GM18907 (cell line): ENCODE results near the gene MRPL27.
A peak's percentile ranks its signal among the peaks of the same experiment; 100 is the strongest.
"Not testable (repeated sequence)": the region's sequence is repeated elsewhere in the genome, so short reads cannot be mapped to it uniquely, and the experiment has no call there.

ENCODE experiments used
- ATAC-seq: cut with Tn5 transposase; IDR thresholded peaks from one replicate; pipeline ENCODE4 v1.9.1; 2021; ENCODE audit warnings: mild to moderate bottlenecking, moderate library complexity; ENCODE audit not compliant: unreplicated experiment

Gene MRPL27

DNA sequence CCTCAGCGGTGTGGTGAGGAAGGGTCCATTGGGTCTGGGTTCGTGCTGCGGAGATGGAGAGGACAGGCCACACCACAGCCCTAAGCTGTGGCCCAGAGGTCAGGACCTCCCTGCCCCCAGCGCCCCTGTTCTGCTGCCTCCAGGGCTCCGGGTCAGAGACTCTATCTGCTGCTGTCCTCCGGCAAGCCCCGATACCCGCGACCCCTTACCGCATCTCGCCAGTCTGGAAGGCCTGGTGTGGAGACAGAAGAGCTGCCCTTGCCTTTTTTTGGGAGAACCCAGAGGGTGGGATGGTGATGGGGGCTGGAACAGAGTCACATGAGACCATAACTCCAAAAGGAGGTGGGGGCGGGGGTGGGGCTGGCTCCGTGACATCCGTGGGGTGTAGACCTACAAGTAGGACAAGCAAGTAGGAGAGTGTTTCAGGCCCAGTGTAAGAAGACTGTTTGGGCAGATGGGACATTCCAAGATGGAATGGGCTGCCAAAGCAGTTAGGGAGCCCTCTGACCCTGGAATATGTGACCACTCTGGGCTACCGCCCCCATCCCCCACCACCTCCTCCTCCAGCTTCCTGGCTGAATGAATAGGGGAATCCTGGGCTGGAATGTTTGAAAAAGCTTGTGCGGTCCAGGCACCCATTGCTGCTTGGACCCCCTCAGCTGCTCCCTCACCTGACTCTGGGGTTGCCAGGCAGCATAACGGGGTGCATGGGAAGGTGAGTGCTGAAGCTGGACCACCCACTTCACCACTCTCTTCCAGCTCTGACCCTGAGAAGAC is 25.7 kb downstream of the MRPL27 start:
- no peak for ATAC-seq

DNA sequence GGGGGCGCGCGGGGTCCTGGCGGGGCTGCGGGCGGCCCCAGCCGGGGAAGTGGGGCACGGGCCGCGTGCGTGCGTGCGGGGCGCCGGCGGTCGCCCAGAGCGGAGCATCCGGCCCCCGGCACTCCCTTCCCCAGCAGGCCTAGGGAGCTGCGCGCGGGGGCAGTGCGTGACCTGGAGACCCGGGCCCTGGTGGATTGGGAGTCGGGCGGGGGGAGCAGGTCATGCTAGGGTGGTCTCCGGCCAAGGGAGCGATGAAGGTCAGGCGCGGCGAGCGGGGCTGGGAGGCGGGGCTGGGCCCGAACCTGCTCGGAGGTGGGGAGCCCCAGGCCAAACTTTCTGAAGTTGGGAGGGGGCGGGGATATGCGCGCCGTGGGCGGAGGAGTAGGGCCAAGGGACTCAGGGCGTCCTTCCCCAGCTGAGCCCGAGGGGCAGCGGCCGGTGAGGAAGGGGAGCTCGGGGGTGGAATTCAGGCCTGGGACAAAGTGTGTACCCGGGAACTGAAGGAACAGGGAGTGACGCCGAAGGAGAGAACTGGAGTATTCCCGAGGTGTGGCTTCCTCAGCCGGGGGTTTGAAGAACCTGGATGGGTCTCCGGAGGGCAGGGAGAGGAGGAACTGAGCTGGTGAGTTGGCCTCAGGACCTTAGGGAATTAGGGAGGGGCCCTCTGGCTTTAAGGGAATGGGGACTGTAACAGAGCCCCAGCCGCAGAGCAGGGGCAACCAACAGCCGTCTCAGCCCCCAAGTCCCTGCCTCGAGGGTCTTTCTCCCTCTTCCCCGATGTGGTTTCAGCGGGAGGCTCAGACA is 26.5 kb downstream of the MRPL27 start:
- ATAC-seq, result peak; percentile 61

DNA sequence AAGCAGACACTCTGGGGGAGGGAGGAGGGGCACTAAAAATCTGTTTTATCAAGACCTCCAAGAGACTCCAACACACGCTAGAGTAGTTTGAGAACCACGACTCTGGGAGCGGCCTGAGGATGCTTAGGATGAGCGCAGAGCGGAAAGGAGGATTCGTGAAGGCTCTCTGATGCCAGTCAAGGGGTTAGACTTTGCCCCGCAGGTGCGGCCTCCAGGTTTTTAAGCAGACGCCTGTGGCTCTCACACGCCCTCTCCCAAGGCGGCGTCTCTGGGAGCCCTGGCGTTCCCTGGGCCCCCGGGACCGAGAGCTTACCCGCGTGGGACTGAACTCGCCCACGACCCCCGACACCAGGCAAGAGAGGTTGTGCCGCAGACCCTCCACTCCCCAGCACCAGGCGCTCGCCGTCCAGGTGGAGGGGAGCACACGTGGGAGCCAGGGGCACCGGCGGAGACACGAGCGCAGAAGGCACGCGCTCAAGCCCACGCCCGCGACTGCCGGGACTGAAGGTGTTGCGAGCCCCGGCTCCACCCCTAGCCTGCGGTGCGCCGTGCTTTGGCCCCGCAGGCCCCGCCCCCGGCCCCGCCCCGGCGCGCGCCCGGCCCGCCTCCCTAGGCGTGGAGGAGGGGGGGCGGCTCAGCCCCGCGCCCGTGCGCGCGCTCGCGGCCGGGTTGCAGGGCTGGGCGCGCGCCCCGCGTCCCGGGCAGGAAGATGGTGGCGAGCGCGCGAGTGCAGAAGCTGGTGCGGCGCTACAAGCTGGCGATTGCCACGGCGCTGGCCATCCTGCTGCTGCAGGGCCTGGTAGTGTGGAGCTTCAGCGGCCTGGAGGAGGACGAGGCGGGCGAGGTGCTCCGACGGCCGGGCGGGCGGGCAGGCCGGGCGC is 27.3 kb downstream of the MRPL27 start, which contains the start of gene XYLT2:
Gene XYLT2, plus strand, starts transcription at position 695 of the 881 bp plus-strand sequence. Its CDS starts 15 bp downstream, at position 710.
- ATAC-seq, result peak; percentile 73

DNA sequence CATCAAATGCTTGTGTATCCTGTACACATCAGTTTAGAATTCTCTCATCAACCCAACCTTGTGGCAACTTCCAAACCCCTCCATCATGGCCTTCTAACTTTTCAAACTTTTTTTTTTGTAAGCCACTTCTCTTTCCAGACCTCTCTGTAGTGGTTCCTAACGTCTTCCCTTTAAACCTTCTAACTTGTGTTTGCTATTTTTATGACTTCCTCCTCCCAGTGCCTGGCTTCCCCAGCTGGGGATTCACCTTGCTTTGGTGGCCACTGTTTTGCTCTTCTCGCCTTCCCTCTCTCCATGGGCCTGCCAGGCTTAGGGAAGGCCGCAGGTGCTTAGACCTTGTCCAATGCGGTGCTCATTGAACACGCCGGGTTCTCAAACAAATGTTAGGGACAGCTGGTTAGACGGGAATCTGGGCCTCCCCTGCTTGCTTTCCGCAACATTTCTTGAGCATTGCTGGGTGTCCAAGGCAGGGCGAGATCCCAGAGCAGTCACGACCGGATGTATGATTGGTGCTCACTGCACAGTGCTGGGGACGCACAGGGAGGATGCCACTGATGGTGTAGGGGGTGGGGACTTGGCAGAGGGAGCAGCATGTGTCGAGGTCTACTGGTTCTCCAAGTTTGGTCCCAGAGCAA is 28.1 kb downstream of the MRPL27 start:
- no peak for ATAC-seq

DNA sequence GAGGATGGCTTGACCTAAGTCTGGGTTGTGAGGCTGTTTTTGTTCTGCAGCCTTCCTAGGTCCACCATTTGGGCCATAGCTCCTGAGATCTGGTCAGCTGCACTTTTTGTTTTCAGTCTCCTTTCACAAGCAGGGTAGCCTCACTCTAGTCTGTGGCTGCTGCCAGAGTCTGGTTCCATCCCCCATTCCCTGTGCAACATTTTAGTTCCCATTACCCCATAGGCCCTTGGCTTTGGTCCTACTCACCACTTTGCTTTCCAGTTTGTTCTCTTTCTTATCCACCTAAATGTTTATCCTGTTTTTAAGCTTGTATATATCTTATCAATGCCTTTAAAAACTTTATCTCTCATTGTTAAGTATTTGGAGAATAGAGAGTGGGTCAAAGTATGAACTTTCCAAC is 33.6 kb downstream of the MRPL27 start:
- ATAC-seq, result no peak

DNA sequence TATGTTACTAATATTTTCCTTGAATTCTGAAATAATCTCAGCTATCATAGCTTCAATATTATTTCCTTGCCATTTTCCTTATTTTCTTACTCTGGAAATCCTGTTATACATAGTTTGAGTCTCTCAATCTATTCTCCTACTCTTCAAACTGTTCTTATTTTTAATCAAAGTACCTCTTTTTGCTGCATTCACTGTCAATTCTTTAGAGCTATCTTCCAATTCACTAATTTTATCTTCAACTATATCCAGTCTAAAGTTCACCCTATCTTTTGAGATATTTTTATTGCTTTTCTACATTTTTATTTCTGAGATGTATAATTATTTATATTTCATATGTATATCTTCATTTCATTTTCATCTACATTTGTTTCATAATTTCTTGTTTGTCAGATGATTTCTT is 34.3 kb downstream of the MRPL27 start:
- ATAC-seq, result no peak

DNA sequence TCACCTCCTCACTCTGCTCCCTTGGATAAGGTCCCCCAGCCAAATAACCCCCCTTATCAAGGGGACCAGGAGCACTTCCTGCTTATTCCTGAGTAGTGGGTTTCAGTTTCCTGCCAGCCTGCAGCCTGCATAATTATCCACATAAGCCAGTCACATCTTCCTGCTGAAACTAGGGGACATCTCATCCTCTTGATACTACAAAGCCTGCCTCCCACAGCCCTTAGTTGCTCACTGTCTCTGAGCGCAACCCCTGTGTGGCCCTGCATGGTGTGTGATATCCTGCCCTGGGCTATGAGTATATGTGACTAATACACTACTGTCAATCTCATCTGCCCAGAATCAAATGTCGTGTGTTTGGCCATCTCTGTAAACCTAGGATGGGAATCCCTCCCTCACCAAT is 35.0 kb downstream of the MRPL27 start:
- ATAC-seq, result no peak

DNA sequence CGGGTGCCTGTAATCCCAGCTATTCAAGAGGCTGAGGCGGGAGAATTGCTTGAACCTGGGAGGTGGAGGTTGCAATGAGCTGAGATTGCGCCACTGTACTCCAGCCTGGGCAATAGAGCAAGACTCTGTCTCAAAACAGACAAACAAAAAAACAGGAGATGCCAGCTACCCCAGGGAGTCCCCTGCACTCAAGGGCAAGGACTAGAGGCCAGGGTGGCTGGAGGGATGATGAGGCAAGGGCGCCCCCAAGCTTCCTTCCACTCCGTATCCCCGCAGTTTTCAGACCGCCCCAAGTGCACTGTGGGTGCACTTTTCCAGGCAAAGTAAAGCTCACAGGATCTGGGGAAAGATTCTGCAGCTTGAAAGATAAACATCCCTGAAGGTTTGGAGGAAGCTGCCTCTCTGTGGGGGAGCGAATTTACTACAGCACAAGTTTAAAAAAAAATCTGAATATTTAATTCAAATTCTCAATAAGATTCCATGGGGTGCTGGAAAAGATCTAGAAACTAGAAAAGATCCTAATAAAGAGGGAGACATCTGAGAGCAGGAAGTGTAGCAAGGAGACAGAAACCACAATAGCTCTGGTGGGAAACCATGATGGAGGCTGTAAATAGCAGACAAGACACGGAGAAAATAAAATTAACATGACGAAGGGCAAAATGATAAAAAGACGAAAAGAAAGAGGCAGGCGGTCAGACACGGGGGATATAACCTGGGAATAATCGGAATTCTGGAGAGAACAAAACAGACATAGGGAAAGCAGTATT is 39.5 kb downstream of the MRPL27 start:
- not testable (repeated sequence) for ATAC-seq

DNA sequence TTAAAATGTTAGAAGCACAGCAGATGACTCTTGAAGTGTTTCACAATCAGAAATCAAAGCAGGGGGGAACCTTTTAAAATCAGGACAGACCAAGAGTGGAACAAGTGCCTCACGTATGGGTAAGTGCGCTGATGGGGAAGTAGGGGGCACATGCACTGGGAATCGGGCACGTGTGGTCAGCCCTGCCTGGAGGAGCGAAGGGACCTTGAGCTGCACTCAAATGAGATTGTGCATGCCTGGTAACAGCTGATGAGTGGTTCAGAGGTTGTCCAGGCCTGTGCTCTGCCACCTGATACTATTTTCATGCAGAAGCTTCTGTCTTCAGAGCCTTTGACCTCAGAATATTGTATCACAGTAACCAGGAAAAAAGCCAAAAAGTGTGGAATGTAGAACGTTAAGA is 40.8 kb downstream of the MRPL27 start:
- ATAC-seq, result no peak

DNA sequence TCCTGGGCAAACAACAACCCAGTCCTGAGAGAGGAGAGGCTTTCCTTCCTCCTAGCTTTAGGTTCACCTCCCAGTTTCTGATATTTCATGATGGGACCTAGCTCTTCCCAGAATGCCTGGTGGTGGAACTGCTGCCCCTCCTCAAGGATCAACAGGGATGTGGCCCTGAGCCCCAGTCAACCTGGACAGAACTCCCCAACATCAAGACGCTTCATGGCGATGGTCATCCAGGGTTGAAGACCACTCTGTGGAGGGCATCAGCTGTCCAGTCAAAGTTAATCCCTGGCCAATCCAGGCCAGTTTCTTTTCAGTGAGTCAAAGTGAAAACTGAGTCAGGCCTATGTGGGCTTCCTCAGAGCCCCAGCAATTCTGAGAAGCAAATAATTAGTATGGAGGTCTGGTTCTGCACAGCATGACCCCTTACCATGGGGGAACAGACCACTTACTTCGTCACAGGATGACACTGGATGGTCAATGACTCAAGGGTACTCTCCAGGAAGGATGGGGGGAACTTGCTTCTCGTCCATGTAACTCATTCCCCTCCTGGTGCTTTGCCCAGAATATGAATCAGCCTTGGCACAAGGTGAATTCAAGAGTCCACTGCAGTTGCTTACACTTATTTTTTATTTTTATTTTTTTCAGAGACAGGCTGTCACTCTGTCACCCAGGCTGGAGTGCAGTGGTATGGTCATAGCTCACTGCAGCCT is 41.7 kb downstream of the MRPL27 start:
- no peak for ATAC-seq

DNA sequence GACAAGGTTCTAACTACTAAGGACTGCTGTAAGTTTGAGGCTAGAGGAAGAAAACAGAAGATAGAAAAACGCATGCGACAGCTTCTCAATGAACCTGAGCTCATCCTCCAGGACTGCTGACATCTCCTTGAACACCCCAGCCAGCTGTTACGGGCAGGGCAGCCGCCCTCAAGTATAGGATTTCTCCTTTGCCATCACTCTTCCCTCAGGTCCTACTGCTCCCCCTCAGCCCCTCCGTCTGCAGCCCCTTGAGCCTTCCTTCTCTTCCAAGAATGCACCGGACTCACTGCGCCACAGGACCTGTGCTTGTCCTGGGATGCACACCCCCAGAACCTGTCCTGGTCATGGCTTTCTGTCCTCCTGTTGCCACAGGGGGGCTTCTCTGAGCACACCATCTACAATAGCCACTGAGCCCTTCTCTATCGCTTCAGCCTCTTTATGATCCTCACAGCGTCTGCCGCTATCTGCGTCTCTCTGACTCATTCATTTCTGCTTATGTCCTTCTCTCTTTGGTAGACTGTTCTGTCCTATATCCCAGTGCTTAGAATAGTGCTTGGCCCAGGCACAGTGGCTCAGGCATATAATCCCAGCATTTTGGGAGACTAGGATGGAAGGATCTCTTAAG is 42.7 kb downstream of the MRPL27 start:
- no peak for ATAC-seq

DNA sequence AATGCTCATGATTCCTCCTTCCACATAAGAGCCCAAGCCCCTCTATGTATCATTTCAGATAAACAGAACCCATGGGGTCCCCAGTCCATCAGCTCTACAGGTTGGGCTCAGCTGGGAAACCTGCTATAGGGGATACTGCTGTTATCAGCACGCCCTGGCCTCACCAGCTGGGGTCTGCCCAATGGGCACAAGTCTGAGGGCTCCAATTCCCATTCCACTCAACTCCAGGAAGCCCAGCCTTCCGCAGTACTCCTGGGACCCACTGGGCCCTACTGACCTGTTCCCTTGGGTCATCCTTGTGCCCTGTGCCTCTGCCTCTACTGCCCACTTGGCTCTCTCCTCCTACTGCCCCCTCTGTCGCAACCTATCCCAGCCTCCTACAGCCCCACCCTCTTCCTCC is 43.3 kb downstream of the MRPL27 start:
- no peak for ATAC-seq

DNA sequence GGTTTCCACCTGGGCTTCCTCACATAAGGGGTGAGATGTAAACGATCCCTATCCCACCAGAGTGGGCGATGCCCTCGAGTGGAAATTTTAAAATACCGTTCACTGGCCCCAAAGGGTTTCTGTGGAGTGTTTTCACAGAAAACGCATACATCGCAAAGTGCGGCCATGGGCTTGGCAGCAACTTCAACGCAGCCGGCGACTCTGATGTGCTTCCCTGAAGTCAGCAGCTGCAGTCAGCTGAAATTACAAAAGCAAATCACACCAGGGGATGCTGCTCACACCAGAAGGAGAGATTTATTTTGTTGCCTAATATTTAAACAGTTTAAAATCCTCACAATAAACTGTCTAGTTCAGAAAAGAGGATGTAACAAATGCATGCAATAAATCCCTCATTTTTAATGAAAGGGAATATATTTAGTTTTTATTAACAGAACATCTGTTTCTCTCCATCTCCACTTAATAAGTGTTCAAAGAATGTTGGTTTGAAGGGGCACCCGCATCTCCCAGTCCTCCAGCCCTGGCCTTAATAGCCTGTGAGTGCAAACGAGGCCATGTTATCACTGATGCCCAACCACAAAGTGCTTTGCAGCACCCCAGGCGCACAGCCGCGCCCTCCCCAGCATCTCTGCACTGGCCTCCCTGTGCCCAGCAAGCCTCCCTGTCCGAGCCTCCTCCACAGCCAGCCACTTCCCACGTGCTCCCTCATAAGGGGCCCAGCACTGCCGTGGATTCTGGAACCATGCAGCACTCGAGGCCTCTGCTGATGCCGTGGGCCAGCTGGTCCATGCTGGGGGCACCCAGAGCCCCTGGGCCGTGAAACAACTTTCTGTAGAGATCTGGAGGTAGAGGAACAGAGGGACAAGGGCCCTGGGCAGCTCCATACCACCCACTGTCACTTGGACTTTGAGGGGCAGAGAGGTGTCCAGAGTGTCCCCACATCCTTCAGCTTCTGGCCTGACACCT is 44.3 kb downstream of the MRPL27 start:
- no peak for ATAC-seq

DNA sequence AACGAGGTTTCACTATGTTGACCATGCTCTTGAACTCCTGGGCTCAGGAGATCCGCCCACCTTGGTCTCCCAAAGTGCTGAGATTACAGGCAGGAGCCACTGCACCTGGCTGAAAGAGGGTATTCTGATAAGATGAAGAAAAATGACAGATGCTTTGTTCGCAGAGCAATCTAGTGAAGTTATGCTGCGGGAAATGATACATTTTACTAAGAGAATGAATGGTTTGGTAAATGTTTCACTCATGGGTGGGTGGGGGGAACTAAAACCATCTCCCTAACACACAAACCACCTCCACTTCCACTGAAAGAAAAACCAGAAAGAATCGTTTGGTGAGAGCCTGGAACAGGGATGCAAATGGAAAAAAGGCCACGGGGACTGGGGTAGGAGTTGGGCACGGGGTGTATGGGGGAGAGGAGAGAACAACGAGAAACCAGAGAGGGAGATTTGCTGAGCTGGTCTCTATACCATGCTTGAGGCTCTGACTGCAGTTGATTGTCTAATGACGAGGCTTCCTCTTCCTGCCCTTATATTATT is 46.1 kb downstream of the MRPL27 start:
- no peak for ATAC-seq

DNA sequence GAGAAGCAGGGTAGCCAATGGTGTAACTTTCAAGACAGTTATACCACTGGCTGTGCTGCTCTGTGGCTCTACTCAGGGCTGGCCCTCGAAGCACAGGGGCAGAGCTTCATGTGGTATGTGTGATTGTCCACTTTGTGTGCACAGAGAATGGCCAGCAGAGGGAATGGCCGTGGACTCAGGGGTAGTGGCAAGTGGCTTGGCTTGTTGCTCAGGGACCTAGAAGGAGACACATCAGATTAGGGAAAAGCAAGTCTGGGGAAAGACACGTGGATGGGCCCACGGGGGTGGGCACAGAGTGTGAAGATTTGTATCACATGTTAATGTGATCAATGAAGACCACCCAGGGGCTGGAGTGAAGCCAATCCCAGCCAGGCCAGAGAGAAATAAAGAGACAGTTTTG is 47.1 kb downstream of the MRPL27 start:
- ATAC-seq, result no peak

DNA sequence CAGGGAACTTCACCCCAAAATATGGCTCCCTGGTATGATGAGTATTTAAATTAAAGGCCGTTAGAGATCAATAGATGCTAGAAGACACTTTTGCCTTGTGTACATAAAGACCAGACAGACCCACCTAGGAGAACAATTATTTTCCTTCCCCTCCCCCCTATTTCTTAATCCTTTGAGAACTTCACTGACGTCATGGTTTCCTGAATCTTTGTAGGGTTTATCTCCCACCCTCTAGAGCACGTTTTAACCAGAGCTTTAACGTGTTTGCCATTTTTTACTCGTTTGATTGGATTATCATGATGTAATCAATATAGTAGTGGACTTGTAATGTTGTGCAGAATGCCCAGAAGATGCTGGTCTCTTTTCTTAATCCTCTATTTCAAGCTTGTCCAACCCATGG is 49.9 kb downstream of the MRPL27 start:
- ATAC-seq, result no peak

DNA sequence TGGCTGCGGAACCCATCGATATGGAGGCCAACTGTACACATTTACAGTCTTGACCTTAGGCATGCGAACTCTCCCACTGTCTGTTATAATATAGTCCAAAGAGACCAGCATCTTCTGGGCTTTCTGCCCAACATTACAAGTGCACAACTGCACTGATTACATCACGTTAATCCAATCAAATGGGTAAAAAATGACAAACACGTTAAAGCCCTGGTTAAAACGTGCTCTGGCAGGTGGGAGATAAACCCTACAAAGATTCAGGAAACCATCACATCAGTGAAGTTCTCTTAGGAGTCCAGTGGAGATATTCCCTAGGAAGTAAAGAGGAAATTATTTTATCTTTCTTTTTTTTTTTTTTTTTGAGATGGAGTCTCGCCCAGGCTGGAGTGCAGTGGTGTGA is 50.7 kb downstream of the MRPL27 start:
- ATAC-seq, result no peak
